Peyer's patch (tissue), 4 donors: Measurements from ENCODE around the gene PTPRM. TPM values are rescaled to one million over a fixed set of nuclear protein-coding genes. Genes with fewer than 3 reads are reported as not detected.

Experiments used
- DNase-seq, 3 donors: peaks; one replicate each; pipeline ENCODE4 v3.0.0-alpha.2; 2017 to 2019
- H3K27ac ChIP-seq, 4 donors: fragments of 200-600 bp; sonication (generic); one replicate each; pipeline ENCODE4 v1.5.1; 2016 to 2019
- H3K27me3 ChIP-seq, 2 donors: fragments of 200-600 bp; sonication (generic); one replicate each; pipeline ENCODE4 v1.5.1; 2019
- H3K36me3 ChIP-seq, 3 donors: fragments of 200-600 bp; sonication (generic); one replicate each; pipeline ENCODE4 v1.5.1; 2016 to 2019
- H3K4me1 ChIP-seq, 4 donors: fragments of 200-600 bp; sonication (generic); one replicate each; pipeline ENCODE4 v1.5.1; 2016 to 2019
- H3K4me3 ChIP-seq, 4 donors: fragments of 200-600 bp; sonication (generic); 1 replicate in 3 of 4; 2 replicates in 1 of 4; pipeline ENCODE4 v1.5.1; 2016 to 2019; ENCODE audit warnings: mild to moderate bottlenecking in 1 of 4
- H3K9me3 ChIP-seq, 4 donors: fragments of 200-600 bp; sonication (generic); one replicate each; pipeline ENCODE4 v1.5.1; 2016 to 2019; ENCODE audit warnings: mild to moderate bottlenecking in 1 of 4
- POLR2A ChIP-seq, 2 donors: fragments of 450-650 bp; IDR thresholded peaks; one replicate each; pipeline ENCODE4 v1.5.1; 2017; ENCODE audit warnings: antibody characterized with exemption in 2 of 2, mild to moderate bottlenecking in 2 of 2, moderate library complexity in 2 of 2
- total RNA-seq, 4 donors: library from RNA; depleted of rRNA; stranded (reverse); fragments of >200 nt; gene quantifications; one replicate each; pipeline ENCODE4 v1.1.0, GENCODE V29; 2016
- TF ChIP-seq, protein P1 (sequence below), 6 experiments: fragments of 450-650 bp in 4 of 6; fragments of 200-600 bp in 2 of 6; sonication (generic) in 1 of 6; IDR thresholded peaks; one replicate each; pipeline ENCODE4 v1.5.1; 2017 to 2019; ENCODE audit warnings: antibody characterized with exemption in 6 of 6, mild to moderate bottlenecking in 3 of 6, moderate library complexity in 1 of 6

PTPRM gene
- total RNA-seq, 4 donors from 2014 or later: 39.6 to 211 (median 80.3) TPM

DNA sequence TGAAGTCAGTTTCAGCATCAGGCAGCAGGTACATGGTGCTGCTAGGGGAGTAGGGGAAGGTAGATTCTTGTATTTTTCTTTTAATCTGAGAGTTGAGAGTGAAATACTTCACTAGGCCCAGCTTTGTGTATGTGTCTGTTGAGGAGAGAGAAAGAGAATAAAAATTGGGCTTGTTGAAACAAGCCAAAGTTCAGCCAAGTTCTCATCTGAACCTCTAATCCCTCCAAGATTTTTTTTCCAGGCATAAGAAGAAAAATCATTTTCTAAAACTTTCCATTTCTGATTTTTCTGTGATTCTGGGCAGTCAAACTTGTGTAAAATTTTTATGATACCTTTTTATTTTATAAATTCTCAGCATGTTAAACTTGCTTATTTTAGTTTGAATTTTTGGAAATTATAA, 55.6 kb downstream of the PTPRM start:
- no peak for DNase-seq
- H3K9me3 ChIP-seq: no peaks in the 10 kb centered on the region
- peaks cover 0 to 18% (median 0%) of the 10 kb centered on the region in 4 donors for H3K4me1 ChIP-seq
- no peaks in the 10 kb centered on the region for H3K36me3 ChIP-seq
- H3K4me3 ChIP-seq: no peak overlapping the region
- no peaks in the 10 kb centered on the region for H3K27me3 ChIP-seq
- no peak for TF ChIP-seq POLR2A (IDR thresholded peaks at IDR 0.05)
- TF ChIP-seq, protein P1, sequence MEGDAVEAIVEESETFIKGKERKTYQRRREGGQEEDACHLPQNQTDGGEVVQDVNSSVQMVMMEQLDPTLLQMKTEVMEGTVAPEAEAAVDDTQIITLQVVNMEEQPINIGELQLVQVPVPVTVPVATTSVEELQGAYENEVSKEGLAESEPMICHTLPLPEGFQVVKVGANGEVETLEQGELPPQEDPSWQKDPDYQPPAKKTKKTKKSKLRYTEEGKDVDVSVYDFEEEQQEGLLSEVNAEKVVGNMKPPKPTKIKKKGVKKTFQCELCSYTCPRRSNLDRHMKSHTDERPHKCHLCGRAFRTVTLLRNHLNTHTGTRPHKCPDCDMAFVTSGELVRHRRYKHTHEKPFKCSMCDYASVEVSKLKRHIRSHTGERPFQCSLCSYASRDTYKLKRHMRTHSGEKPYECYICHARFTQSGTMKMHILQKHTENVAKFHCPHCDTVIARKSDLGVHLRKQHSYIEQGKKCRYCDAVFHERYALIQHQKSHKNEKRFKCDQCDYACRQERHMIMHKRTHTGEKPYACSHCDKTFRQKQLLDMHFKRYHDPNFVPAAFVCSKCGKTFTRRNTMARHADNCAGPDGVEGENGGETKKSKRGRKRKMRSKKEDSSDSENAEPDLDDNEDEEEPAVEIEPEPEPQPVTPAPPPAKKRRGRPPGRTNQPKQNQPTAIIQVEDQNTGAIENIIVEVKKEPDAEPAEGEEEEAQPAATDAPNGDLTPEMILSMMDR (IDR thresholded peaks at IDR 0.05): no peak
- no peak overlapping the region for H3K27ac ChIP-seq

DNA sequence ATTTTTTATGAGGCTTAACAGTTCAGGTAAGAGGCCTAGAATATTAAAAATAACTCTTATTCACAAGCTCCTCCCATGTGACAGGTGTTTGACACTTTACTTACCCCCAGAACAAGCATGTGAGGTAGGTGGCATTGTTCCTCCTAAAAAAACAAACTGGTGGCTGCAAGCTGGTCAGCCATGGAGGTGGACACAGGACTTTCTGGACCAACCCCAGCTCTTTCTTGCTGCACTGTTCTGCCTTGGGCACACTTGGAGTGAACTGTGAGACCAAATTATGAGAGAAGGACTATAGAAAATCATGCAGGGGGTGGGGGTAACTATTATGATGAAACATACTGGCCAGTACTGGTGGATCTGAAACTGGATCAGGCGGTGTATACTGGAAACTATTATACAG, 56.6 kb downstream of the PTPRM start:
- H3K27ac ChIP-seq: no peak overlapping the region
- H3K27me3 ChIP-seq: no peaks in the 10 kb centered on the region
- no peaks in the 10 kb centered on the region for H3K36me3 ChIP-seq
- H3K4me3 ChIP-seq: no peak overlapping the region
- DNase-seq: no peak
- peaks cover 0 to 12% (median 0%) of the 10 kb centered on the region in 4 donors for H3K4me1 ChIP-seq
- H3K9me3 ChIP-seq: no peaks in the 10 kb centered on the region
- TF ChIP-seq POLR2A (IDR thresholded peaks at IDR 0.05): no peak
- TF ChIP-seq, protein P1 (IDR thresholded peaks at IDR 0.05): no peak

DNA sequence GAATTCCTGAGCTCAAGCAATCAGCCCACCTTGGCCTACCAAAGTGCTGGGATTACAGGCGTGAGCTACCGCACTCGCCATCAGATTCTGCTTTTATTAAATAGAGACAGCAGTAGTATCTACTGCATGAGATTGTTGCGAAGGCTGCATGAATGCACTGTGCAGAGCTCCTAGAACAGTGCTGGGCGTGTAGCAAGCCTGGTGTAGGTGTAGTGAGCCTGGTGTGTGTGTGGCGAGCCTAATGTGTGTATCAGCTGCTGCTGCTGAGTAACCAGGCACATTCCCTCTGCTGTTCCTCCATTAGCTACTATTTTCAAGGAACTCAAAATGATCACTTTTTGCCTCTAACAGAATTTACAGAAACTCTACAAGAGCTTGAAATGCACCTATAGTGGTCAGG, 57.6 kb downstream of the PTPRM start:
- Histone ChIP-seq H3K27me3 (no peaks in the 10 kb centered on the region), H3K9me3 (no peaks in the 10 kb centered on the region), H3K27ac (no peak overlapping the region), H3K4me3 (no peak overlapping the region), H3K4me1 (peaks cover 0 to 7% (median 0%) of the 10 kb centered on the region in 4 donors), H3K36me3 (no peaks in the 10 kb centered on the region)
- TF ChIP-seq, protein P1 (IDR thresholded peaks at IDR 0.05): no peak
- no peak for TF ChIP-seq POLR2A (IDR thresholded peaks at IDR 0.05)
- no peak for DNase-seq

DNA sequence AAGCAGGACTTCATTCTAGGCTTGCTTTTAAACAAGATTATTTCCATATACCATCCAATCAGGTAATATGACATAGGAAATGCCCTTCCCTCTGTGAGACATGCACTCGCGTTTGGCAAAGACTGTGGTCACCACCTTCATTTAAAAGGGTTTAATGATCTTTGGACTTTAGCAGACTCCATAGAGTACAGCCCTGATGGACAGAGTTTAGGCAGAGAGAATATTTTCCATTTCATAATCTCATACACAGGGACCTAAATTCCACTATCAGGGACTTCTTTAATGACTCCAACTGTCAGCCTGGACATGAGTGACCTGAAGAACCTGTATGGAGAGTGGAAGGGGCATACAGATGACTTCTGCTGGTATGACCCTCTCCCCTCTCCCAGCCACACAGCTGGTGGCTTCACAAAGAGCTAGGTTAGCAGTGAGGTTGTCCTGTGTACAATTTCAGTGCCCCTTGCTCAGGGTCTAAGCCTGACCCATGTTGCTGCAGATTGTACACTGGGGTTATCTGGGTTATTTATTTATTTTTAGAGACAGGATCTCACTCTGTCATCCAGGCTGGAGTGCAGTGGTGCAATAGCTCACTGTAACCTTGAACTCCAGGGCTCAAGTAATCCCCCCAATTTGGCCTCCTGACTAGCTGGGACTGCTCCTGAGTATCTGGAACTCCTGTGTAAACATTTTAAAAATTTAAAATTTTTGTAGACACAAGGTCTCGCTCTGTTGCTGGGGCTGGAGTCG, 59.2 kb downstream of the PTPRM start:
- Histone ChIP-seq H3K4me3 (no peak overlapping the region), H3K9me3 (no peaks in the 10 kb centered on the region), H3K4me1 (peaks cover 0 to 7% (median 0%) of the 10 kb centered on the region in 4 donors), H3K36me3 (no peaks in the 10 kb centered on the region), H3K27ac (no peak overlapping the region), H3K27me3 (no peaks in the 10 kb centered on the region)
- no peak for TF ChIP-seq POLR2A (IDR thresholded peaks at IDR 0.05)
- TF ChIP-seq, protein P1 (IDR thresholded peaks at IDR 0.05): no peak
- no peak for DNase-seq

DNA sequence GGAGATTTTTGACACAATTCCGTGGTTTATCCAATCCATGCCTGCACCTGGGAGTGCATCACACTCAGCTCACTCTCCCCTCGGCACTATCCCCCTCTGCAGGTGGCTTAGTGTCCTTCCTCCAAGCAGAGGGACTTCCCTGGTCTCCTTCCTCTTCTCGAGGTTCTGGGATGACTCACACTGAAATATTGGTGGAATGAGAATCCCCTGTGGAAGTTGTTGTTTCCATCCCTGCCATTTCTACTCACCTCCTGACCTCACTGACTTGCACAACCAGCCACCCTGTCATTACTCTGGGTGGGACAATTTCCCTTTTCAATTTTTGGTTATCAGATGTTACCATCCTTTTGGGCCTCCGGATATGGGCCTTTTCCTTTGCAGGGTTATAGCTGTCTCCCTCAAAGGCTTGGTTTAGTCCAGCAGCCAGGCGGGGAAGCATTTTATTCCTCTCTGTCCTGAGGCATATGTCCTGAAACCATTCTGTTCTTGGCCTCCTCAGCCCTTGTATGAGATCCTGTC, 59.9 kb downstream of the PTPRM start:
- Histone ChIP-seq H3K27me3 (no peaks in the 10 kb centered on the region), H3K36me3 (no peaks in the 10 kb centered on the region), H3K9me3 (no peaks in the 10 kb centered on the region), H3K27ac (no peak overlapping the region), H3K4me1 (peaks cover 0 to 7% (median 0%) of the 10 kb centered on the region in 4 donors), H3K4me3 (no peak overlapping the region)
- TF ChIP-seq POLR2A (IDR thresholded peaks at IDR 0.05): no peak
- TF ChIP-seq, protein P1 (IDR thresholded peaks at IDR 0.05): no peak
- DNase-seq: no peak
